PC-9 (cell line): ENCODE measurements around the gene FMO2. TPM values are rescaled to one million over a fixed set of nuclear protein-coding genes. Genes with fewer than 3 reads are reported as not detected.

Experiments
- BruUV-seq: library from RNA; stranded (reverse); fragments of 400-500 nt; replicated peaks from 2 replicates; lab custom pipeline; 2021; lab: Mats Ljungman, UMichigan
- CTCF ChIA-PET: fragments of 300-600 bp; sonication (Branson Sonifier 250); formaldehyde crosslinking; loops from one replicate; lab custom pipeline; 2022; ENCODE audit warnings: antibody characterized with exemption; lab: Charles Lee
- POLR2A ChIA-PET: fragments of 300-600 bp; sonication (Branson Sonifier 250); formaldehyde crosslinking; loops from one replicate; lab custom pipeline; 2022; ENCODE audit warnings: antibody characterized with exemption; ENCODE audit not compliant: unreplicated experiment; lab: Charles Lee
- DNase-seq, 2 experiments: peaks; one replicate each; pipeline versions ENCODE4 v3.0.0 to v3.0.0-alpha.2; 2015 to 2022; ENCODE audit warnings: mixed read lengths in 1 of 2
- H2AFZ ChIP-seq: fragments of 200-600 bp; sonication (generic); 2 replicates; pipeline ENCODE4 v1.8.1; 2017; ENCODE audit warnings: antibody characterized with exemption
- H3F3A ChIP-seq: fragments of 200-600 bp; sonication (generic); 2 replicates; pipeline ENCODE4 v1.8.1; 2017; ENCODE audit warnings: antibody characterized with exemption, mild to moderate bottlenecking, low read depth; ENCODE audit not compliant: insufficient read depth
- H3K27ac ChIP-seq: fragments of 200-600 bp; sonication (generic); 2 replicates; pipeline ENCODE4 v1.6.1; 2016; ENCODE audit warnings: mixed run types
- H3K27me3 ChIP-seq: fragments of 200-600 bp; sonication (generic); 2 replicates; pipeline ENCODE4 v1.6.1; 2016; ENCODE audit warnings: low read depth, mixed run types; ENCODE audit not compliant: insufficient read depth
- H3K36me3 ChIP-seq: fragments of 200-600 bp; sonication (generic); 2 replicates; pipeline ENCODE4 v1.6.1; 2016; ENCODE audit warnings: low read depth, mixed run types
- H3K4me1 ChIP-seq: fragments of 200-600 bp; sonication (generic); replicated peaks from 2 replicates; pipeline ENCODE4 v1.6.1; 2016; ENCODE audit warnings: mixed run types; ENCODE audit not compliant: insufficient read depth
- H3K4me2 ChIP-seq: fragments of 200-600 bp; sonication (generic); 2 replicates; pipeline ENCODE4 v1.6.1; 2017; ENCODE audit warnings: mixed run types
- H3K4me3 ChIP-seq: fragments of 200-600 bp; sonication (generic); 2 replicates; pipeline ENCODE4 v1.6.1; 2016; ENCODE audit warnings: mixed run types
- H3K79me2 ChIP-seq: fragments of 200-600 bp; sonication (generic); 2 replicates; pipeline ENCODE4 v1.6.1; 2017; ENCODE audit warnings: low read depth, mixed run types
- H3K9me2 ChIP-seq: fragments of 200-600 bp; sonication (generic); 2 replicates; pipeline ENCODE4 v1.8.1; 2017; ENCODE audit warnings: mild to moderate bottlenecking; ENCODE audit not compliant: insufficient read depth
- H3K9me3 ChIP-seq: fragments of 200-600 bp; sonication (generic); 2 replicates; pipeline ENCODE4 v1.8.1; 2016; ENCODE audit warnings: low read depth; ENCODE audit not compliant: insufficient read depth
- H4K20me1 ChIP-seq: fragments of 200-600 bp; sonication (generic); 2 replicates; pipeline ENCODE4 v1.8.1; 2017; ENCODE audit not compliant: insufficient read depth
- EZH2 ChIP-seq: fragments of 200-600 bp; sonication (generic); IDR thresholded peaks from 2 replicates; pipeline ENCODE4 v1.8.0; 2017; ENCODE audit warnings: antibody characterized with exemption, low read depth
- intact Hi-C: fragments of 100-400 bp; cut with micrococcal nuclease; formaldehyde crosslinking; loops from one replicate; pipeline ENCODE4 v1.10.0; 2022; ENCODE audit not compliant: unreplicated experiment
- total RNA-seq: library from RNA; stranded (reverse); gene quantifications from 2 replicates; pipeline ENCODE4 v1.2.3, GENCODE V29; 2021
- TF ChIP-seq, protein P1 (sequence below): fragments of 200-600 bp; sonication (generic); conservative IDR thresholded peaks from 2 replicates; pipeline ENCODE4 v1.6.1; 2017; ENCODE audit warnings: mixed run types, antibody characterized with exemption, mild to moderate bottlenecking, moderate library complexity

The FMO2 gene
- total RNA-seq, 1 experiment from 2014 or later: not detected

DNA sequence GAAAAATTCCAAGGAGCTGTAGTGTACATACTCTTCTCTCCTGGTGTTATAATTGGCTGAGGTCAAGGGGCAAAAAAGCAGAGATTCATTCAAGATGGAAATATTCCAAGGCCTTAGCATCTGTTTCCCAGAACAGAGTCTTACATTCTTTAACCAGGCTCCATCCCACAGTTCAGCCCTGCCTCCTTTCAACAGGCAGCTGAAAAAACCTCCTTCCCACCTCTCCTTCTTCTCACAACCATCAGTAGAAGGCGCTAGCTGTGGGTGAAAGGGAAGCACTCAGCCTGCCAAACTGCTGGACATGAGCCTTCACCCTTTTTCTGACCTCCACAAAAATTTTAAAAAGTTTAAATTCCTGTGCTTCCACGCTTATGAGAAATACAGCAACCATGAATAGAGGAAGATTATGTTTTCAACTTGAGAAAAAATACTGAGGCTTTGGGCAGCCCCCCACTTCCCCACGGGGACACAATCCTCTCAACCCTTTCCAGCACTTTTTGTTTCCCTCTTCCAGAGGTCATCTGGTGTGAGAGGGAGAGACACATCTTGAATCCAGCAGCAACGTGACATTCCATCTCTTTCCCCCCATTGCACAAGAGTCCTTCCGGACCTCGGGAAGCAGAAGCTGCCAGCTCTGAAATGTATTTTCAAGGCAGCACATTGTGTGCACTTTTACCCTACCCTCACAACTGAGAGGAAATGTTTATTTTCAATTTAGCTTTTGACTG, 43.2 kb upstream of the FMO2 start:
- no peak overlapping the region for H3K4me3 ChIP-seq
- ChIA-PET POLR2A (no interaction called here), CTCF (no interaction called here)
- no peaks in the 10 kb centered on the region for H3K79me2 ChIP-seq
- peaks cover 3% of the 10 kb centered on the region; the same call in 1 of the 2 replicates for H3K27me3 ChIP-seq
- intact Hi-C loops: no loop called here
- BruUV-seq: no TSS peak
- H3K4me1 ChIP-seq: no peaks in the 10 kb centered on the region
- H3K27ac ChIP-seq: no peak overlapping the region
- H3K9me2 ChIP-seq: no peaks in the 10 kb centered on the region
- H2AFZ ChIP-seq: no peak overlapping the region
- TF ChIP-seq, protein P1, sequence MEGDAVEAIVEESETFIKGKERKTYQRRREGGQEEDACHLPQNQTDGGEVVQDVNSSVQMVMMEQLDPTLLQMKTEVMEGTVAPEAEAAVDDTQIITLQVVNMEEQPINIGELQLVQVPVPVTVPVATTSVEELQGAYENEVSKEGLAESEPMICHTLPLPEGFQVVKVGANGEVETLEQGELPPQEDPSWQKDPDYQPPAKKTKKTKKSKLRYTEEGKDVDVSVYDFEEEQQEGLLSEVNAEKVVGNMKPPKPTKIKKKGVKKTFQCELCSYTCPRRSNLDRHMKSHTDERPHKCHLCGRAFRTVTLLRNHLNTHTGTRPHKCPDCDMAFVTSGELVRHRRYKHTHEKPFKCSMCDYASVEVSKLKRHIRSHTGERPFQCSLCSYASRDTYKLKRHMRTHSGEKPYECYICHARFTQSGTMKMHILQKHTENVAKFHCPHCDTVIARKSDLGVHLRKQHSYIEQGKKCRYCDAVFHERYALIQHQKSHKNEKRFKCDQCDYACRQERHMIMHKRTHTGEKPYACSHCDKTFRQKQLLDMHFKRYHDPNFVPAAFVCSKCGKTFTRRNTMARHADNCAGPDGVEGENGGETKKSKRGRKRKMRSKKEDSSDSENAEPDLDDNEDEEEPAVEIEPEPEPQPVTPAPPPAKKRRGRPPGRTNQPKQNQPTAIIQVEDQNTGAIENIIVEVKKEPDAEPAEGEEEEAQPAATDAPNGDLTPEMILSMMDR: no peak
- TF ChIP-seq EZH2: no peak
- DNase-seq: no peak
- no peaks in the 10 kb centered on the region for H4K20me1 ChIP-seq
- no peaks in the 10 kb centered on the region for H3K36me3 ChIP-seq
- H3K4me2 ChIP-seq: no peak overlapping the region
- no peaks in the 10 kb centered on the region for H3K9me3 ChIP-seq
- no peaks in the 10 kb centered on the region for H3F3A ChIP-seq

DNA sequence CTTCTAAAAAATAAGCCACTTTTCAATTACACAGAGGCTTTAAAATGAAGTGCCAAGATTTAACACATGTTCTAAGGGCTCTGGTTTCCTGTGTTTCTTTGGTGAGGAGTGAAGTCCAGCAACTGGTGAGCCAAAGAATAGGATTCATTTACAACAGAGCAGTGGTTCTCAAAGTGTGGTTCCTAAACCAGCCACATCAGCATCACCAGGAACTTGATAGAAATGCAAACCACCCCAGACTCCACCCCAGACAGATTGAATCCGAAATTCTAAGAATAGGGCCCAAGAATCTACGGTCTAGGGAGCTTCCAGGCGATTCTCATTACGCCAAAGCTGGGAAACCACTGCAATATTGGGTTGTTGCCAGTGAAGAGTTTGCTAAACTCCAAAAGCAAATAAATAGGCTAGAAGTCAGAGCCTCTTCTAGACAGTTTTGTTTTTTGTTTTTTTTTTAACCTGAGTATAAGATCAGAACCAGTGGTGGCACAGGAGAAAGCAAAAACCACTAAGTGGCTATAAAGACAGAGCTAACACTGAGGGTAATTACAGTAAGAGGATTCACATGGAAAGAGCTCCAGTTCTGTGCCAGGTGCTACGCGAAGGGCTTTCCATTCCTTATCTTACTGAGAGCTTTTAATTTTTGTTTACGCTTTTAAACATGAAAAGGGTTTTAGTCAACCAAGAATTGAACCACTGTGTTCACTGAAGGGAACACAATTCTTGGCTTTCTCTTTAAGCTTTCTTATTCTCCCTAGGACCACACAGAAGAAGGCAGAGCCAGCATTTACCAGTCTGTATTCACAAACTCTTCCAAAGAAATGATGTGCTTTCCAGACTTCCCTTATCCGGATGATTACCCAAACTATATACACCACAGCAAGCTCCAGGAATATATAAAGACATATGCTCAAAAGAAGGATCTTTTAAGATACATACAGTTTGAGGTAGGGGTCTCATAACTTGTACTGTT, 42.4 kb upstream of the FMO2 start:
- H3K4me3 ChIP-seq: no peak overlapping the region
- no peaks in the 10 kb centered on the region for H3K36me3 ChIP-seq
- H4K20me1 ChIP-seq: no peaks in the 10 kb centered on the region
- no peak overlapping the region for H3K4me2 ChIP-seq
- H3K4me1 ChIP-seq: no peaks in the 10 kb centered on the region
- no peaks in the 10 kb centered on the region for H3K79me2 ChIP-seq
- TF ChIP-seq, protein P1: no peak
- TF ChIP-seq EZH2: no peak
- no peak overlapping the region for H3K27ac ChIP-seq
- no peak for DNase-seq
- no peaks in the 10 kb centered on the region for H3K9me3 ChIP-seq
- H3K9me2 ChIP-seq: no peaks in the 10 kb centered on the region
- ChIA-PET CTCF (no interaction called here), POLR2A (no interaction called here)
- H3K27me3 ChIP-seq: peaks cover 3% of the 10 kb centered on the region; the same call in 1 of the 2 replicates
- intact Hi-C loops: no loop called here
- H2AFZ ChIP-seq: no peak overlapping the region
- BruUV-seq: no TSS peak
- no peaks in the 10 kb centered on the region for H3F3A ChIP-seq

DNA sequence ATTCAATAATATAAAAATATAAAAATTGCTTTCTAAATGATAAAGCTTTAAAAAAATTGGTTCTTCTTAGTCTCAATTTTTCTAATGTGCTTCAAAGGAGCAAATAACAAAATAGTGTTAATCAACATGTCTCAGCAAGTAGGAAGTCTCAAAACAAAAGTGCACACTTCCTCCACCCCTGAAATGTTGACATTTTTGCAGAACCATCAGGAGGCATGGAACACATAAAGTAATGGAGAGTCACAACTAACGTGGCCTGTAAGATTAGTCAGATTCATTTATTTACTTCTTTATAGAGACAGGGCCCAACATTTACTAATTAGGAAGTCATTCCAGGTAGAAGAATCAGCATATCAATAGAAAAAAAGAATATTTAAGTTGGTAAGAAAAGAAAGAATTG, 34.9 kb upstream of the FMO2 start:
- Histone ChIP-seq H3K27ac (no peak overlapping the region), H3K27me3 (peaks cover 11% of the 10 kb centered on the region; the same call in 1 of the 2 replicates), H3K79me2 (no peaks in the 10 kb centered on the region), H3K4me3 (no peak overlapping the region), H3F3A (no peaks in the 10 kb centered on the region), H3K4me2 (no peak overlapping the region), H4K20me1 (no peaks in the 10 kb centered on the region), H3K9me3 (no peaks in the 10 kb centered on the region), H3K9me2 (no peaks in the 10 kb centered on the region; the same call in 1 of the 2 replicates), H3K36me3 (no peaks in the 10 kb centered on the region), H2AFZ (no peak overlapping the region), H3K4me1 (no peaks in the 10 kb centered on the region)
- ChIA-PET CTCF (no interaction called here), POLR2A (no interaction called here)
- BruUV-seq: no TSS peak
- intact Hi-C loops: no loop called here
- no peak for DNase-seq
- TF ChIP-seq, protein P1: no peak
- TF ChIP-seq EZH2: no peak
